GM19372 (cell line): ENCODE data around the gene C11orf58.

Source experiments
- ATAC-seq: cut with Tn5 transposase; IDR thresholded peaks from one replicate; pipeline ENCODE4 v1.9.1; 2021; ENCODE audit warnings: mild to moderate bottlenecking, low read depth, moderate library complexity; ENCODE audit not compliant: unreplicated experiment

C11orf58 gene

GRCh38 chr11:16767137-16767536 lies 28.7 kb downstream of the C11orf58 start:
- ATAC-seq: no peak

GRCh38 chr11:16767957-16768356 lies 29.5 kb downstream of the C11orf58 start:
- no peak for ATAC-seq

- ATAC-seq: no peak
Measured at GRCh38 chr11:16769386-16769785, 30.9 kb downstream of the C11orf58 start.

- ATAC-seq: no peak
Measured at GRCh38 chr11:16770016-16770415, 31.6 kb downstream of the C11orf58 start.

GRCh38 chr11:16771350-16772140 lies 33.1 kb downstream of the C11orf58 start:
- ATAC-seq: no peak

- ATAC-seq: no peak
Measured at GRCh38 chr11:16772141-16772512, 33.7 kb downstream of the C11orf58 start.

GRCh38 chr11:16773981-16774935 lies 35.8 kb downstream of the C11orf58 start:
- no peak for ATAC-seq

GRCh38 chr11:16774936-16775613 lies 36.6 kb downstream of the C11orf58 start:
- ATAC-seq: no peak

GRCh38 chr11:16775614-16776283 lies 37.3 kb downstream of the C11orf58 start:
- ATAC-seq: no peak

- no peak for ATAC-seq
Measured at GRCh38 chr11:16776711-16777612, 38.5 kb downstream of the C11orf58 start.

GRCh38 chr11:16777613-16777975 lies 39.1 kb downstream of the C11orf58 start:
- no peak for ATAC-seq

- ATAC-seq: no peak
Measured at GRCh38 chr11:16778286-16778685, 39.8 kb downstream of the C11orf58 start.

- ATAC-seq: no peak
Measured at GRCh38 chr11:16778876-16779275, 40.4 kb downstream of the C11orf58 start.

GRCh38 chr11:16779436-16779835 lies 41.0 kb downstream of the C11orf58 start:
- ATAC-seq: no peak

GRCh38 chr11:16780146-16780545 lies 41.7 kb downstream of the C11orf58 start:
- ATAC-seq: no peak

- no peak for ATAC-seq
Measured at GRCh38 chr11:16780698-16781550, 42.5 kb downstream of the C11orf58 start.

- ATAC-seq: no peak
Measured at GRCh38 chr11:16781936-16782919, 43.8 kb downstream of the C11orf58 start.
